LHCN-M2 (cell line): Measurements from ENCODE around the gene TLE7. TPM values are rescaled to one million over a fixed set of nuclear protein-coding genes. Genes with fewer than 3 reads are reported as not detected.
A peak's percentile ranks its signal among the peaks of the same experiment; 100 is the strongest.

Source experiments
- DNase-seq: peaks from one replicate; pipeline ENCODE4 v3.0.0-alpha.2; 2012; ENCODE audit warnings: low read depth
- total RNA-seq: library from RNA; depleted of rRNA; stranded (reverse); fragments of >200 nt; gene quantifications from 2 replicates; pipeline ENCODE4 v1.2.3, GENCODE V29; 2014

Gene TLE7
- total RNA-seq, 1 experiment from 2014 or later, result not detected

- DNase-seq, result no peak
Measured at GRCh38 chr16:71448274-71448866, 6.5 kb upstream of the TLE7 start.

- DNase-seq, result no peak
Measured at GRCh38 chr16:71443714-71444113, 1.9 kb upstream of the TLE7 start.

- DNase-seq, result no peak
Measured at GRCh38 chr16:71441348-71442050, 355 bp downstream of the TLE7 start.

DNA sequence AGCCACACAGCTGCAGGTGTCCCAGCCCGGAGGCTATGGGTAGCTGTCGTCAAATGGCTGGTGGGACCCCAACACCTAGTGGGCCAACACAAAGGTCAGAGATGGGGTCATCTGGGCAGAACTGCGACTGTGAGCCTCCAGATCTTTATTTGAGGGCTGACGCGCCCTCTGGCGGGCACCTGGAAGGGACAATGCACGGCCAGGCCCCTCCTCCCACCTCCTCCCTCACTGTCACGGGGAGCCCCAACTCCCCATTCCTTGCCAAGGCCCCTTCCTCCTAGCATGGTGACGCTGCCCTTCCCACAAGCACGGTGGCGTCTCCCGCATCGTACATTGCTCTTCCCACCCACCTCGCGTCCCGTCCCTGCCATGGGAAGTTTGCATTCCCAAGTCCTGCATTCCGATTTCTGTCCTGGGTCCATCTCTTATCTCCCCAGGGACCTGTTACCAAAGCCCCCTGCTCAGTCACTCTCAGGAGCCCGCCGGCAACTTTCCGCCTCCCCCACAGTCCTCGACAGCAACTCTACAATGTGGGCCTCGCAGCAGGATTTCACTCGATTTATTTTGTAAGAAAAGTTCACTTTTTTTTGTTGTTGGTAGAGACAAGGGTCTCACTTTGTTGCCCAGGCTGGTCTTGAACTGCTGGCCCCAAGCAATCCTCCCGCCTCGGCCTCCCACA, 1.0 kb downstream of the TLE7 start:
- no peak for DNase-seq

DNA sequence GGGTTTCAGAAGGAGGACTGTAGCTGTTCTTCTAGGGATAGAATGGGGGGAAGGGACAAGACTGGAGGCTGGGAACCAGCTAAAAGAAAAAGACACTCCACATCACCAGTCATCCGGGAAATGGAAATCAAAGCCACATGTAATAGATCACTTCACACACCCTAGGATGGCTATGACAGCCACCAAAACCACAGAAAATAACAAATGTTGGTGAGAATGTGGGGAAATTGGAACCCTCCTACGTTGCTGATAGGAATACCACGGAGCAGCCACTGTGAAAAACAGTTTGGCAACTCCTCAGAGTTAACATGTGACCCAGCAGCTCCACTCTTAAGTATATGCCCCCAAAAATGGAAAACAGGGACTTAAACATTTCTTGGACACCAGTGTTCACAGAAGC, 2.3 kb downstream of the TLE7 start:
- no peak for DNase-seq

GRCh38 chr16:71436473-71436872, 5.4 kb downstream of the TLE7 start:
- no peak for DNase-seq

- no peak for DNase-seq
Measured at GRCh38 chr16:71432906-71433305, 8.9 kb downstream of the TLE7 start.

DNA sequence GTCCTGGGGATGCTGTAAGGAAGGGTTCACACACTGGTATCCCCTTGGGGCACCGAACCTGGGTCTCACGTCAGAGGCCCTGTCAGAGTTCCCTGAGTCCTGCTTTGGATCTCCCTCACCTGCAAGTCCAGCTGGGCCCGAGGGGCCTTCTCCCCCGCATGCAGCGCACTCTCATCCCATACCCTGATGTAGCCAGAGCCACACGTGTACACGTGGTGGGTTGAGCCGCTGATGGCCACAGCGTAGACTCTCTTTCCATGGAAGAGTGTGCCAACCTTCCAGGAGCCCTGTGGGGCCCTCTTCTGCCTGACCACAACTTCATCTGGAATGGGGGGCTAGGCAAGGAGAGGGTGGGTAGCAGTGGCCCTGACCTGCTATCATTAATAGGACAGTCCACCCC, 9.9 kb downstream of the TLE7 start:
- no peak for DNase-seq

GRCh38 chr16:71431176-71431575, 10.7 kb downstream of the TLE7 start:
- DNase-seq, result no peak

GRCh38 chr16:71430744-71431143, 11.1 kb downstream of the TLE7 start:
- DNase-seq, result no peak

DNA sequence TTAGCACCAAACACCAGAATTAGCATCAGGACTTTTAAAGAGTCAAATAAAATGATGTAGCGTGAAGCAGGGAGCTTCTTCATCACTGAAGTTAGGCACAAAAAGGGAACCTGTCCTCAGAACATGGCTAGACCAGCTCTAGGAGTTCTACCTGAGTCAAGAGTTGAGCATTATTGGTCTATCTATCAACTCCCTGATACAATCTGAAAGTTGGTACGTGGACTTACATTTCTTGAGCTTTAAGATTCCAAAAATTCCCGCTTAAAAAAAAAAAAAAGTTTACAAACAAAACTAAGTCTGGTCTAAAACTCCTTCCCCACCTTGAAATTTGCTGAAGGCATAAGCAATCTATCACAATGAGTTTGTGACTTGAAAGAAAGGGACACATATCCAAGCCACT, 12.3 kb downstream of the TLE7 start:
- no peak for DNase-seq

GRCh38 chr16:71428883-71429282, 13.0 kb downstream of the TLE7 start:
- DNase-seq, result no peak

- DNase-seq, result no peak
Measured at GRCh38 chr16:71428385-71428784, 13.5 kb downstream of the TLE7 start.

DNA sequence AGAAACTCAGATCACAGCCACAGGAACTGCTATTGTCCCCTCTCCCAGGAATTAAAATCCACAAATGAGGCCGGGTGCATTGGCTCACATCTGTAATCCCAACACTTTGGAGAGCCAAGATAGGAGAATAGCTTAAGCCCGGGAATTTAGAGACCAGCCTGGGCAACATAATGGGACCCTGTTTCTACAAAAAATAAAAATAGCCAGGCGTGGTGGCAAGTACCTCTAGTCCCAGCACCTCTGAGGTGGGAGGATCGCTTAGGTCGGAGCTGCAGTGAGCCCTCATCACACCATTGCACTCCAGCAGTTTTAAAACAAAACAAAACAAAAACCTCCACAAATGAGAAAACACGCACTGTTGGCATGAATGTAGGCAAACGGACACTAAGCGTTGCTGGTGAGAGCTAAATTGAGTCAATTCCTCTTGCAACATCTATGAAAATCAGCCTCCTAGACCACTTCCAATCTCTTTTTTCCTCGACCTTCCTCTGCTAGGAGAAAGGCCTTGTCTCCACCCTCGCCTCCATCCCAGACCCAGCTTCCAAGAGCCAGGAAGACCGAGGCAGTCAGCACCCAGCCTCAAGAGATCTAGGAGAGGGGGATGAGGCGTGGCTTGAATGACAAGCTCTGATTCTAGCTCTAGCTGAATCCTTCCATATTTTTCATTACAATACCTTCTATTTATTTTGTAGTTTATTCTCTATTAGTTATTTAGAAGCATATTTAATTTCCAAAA, 14.8 kb downstream of the TLE7 start:
- no peak for DNase-seq

DNA sequence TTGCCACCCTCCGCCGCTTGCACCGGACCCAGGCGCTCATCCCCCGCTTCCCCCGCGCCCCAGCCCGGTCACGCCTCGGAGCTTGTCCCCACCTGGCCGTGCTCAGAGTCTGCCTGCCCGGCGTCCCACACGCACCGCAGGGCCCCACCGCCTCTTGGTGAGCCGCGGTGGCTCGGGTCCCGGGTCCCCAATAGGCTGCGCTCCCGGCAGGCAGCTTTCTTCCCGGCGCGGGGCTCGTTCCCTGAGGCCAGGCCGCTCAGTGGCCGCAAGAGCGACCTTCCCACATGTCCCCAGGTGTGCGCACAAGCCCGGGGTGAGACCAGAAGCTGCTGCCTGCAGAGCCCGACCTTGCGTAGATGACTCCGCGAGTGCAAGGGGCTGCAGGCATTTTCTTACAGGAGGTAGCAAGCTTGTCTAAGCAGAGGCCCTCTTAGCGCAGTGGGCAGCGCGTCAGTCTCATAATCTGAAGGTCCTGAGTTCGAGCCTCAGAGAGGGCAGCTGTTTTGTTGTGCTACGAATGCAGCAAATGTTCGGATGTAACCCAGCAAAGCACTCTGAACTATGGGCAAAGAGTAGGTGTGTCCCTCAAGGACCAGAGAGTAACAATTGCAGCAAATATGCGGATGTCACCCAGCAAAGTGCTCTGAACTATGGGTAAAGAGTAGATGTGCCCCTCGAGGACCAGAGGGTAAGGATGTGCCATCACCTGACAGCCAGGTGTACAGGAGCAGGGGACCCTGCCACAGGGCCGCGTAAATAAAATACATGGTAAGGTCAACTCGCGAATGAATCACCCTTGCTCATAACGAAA, 15.6 kb downstream of the TLE7 start:
- peak; percentile 75 for DNase-seq

- no peak for DNase-seq
Measured at GRCh38 chr16:71425746-71426068, 16.1 kb downstream of the TLE7 start.

- no peak for DNase-seq
Measured at GRCh38 chr16:71424626-71425025, 17.2 kb downstream of the TLE7 start.

DNA sequence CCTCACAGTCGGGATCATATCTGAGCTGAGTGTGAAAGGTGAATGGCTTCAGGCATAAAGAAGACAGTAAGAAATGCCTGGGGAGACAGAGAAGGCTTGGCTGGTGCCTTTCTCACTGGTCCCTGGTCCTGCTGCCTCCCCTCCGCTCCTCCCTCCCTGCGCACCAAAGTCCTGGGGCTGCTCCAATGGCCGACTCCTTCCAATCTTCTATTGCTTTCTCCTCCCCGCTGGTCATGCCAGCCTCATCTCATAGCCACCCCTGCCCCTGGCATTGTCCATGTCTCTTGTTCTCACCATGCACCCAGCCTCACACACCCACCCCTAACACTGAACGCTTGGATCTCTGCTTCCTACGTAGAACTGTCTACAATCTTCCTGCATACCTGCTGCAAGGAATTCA, 18.0 kb downstream of the TLE7 start:
- DNase-seq, result no peak

DNA sequence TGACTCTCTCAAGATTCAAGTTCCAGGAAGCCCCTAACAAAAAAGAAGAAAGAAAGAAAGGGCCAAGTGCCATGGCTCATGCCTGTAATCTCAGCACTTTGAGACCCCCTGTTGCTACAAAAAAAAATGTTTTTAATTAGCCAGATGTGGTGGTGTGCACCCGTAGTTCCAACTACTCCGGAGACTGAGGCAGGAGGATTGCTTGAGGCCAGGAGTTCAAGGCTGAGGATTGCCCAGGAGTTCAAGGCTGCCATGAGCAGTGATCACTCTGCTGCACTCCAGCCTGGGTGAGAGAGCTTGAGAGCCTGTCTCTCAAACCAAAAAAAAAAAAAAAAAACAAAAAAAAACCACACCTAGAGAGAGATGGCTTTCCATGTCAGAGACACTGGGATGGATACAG, 18.8 kb downstream of the TLE7 start:
- no peak for DNase-seq

DNA sequence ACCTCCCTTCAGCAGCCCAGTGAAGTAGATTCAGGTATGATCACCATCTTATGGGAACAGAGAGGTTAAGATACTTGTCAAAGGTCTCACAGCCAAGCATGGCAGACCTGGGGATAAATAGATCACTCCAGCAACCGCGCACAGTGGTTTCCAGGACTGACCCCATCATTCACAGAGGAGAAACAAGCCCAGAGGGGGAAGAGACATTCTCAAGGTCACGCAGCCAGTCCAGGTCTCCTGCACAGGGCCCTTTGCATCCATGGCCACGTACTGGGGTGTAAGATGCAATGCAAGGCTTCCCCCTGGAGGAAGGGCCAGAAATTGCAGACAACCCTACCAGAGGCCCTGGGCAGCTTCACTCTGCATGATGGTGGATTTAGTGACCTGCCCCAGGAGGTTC, 19.9 kb downstream of the TLE7 start:
- peak; percentile 2 for DNase-seq

DNA sequence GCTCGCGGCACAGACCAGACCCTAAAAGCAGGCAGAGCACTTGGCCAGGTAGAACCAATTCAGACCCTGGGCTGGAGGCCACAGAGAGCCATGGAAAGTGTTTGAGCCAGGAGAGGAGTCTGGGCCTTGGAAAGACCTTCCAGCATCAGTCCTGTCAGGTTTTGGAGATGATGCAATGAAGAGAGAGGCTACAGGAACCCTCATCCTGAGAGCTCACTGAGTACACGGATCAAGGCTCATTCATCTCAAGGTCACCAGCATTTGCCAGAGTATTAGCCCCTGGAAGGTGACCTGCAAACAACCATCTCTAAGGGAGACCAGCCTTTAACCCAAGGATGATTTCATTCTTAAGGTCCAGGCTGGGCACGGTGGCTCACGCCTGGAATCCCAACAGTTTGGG, 27.8 kb downstream of the TLE7 start:
- DNase-seq, result no peak

DNA sequence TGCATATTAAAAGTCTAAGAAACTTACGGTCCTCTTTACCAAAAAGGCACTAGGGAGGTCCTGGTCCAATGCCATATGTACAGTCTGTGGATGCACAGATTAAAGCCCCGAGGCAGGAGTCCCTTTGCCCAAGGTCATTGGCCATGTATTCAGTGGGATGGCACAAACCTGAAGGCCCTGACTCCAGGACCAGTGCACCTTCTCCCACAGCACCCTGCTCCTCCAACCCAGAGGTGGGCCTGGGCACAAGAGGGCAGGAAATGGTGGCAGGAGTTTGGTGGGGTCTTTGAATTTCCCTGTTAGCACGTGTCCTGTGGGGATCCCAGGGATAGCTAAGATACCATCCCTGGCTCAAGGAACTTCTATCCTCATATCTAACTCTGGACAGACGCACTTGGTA, 28.5 kb downstream of the TLE7 start:
- DNase-seq, result no peak
